Sigmoid colon (tissue), 4 donors: Measurements from ENCODE around the gene ZNF608.

ENCODE experiments used
- CTCF ChIP-seq, 4 experiments: fragments of 450-650 bp in 3 of 4; fragments of 200-600 bp in 1 of 4; IDR thresholded peaks; one replicate each; pipeline ENCODE4 v1.5.1; 2016 to 2019; ENCODE audit warnings: antibody characterized with exemption in 4 of 4, mild to moderate bottlenecking in 3 of 4, moderate library complexity in 2 of 4
- EP300 ChIP-seq, 4 donors: sonication (generic); formaldehyde crosslinking; IDR thresholded peaks; one replicate each; pipeline ENCODE4 v1.6.1; 2017; ENCODE audit warnings: antibody characterized with exemption in 4 of 4
- POLR2A ChIP-seq, 2 donors: fragments of 450-650 bp; IDR thresholded peaks; one replicate each; pipeline ENCODE4 v1.6.1; 2016; ENCODE audit warnings: antibody characterized with exemption in 2 of 2, mild to moderate bottlenecking in 2 of 2, moderate library complexity in 2 of 2
- POLR2AphosphoS5 ChIP-seq, 4 donors: sonication (generic); formaldehyde crosslinking; IDR thresholded peaks; one replicate each; pipeline ENCODE4 v1.6.1; 2017; ENCODE audit warnings: antibody characterized with exemption in 4 of 4

DNA sequence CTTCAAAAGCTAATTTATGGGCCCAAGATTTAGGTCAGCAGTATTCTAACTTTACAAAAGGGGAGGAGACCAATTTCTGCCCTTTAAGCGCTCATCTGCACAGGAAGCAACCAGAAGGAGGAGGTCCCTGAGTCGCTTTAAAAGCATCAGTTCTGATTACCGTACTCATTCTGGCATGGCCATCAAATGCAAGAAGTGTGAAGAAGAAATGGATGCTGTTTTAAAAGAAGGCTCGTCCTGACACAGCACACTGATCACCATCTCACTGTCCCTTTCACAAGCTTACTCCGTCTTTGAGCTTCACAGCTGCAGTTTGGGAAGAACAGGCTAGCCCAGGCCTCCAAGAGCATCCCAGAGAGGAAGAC is 17.5 kb downstream of the ZNF608 start:
- TF ChIP-seq CTCF (IDR thresholded peaks at IDR 0.05) (no peak), POLR2AphosphoS5 (IDR thresholded peaks at IDR 0.05) (no peak), POLR2A (IDR thresholded peaks at IDR 0.05) (no peak), EP300 (IDR thresholded peaks at IDR 0.05) (no peak)
